ENCODE results near the gene SPATA21.

The SPATA21 gene

GRCh38 chr1:16376971-16377370, 60.3 kb downstream of the SPATA21 start:
- TF ChIP-seq REST (IDR thresholded peaks at IDR 0.05; ENCODE audit: insufficient read depth in 1 of 2, low read depth in 2 of 2, low read length in 2 of 2) (no peak), TAF1 (IDR thresholded peaks at IDR 0.05; ENCODE audit: borderline replicate concordance, insufficient read depth, low read length) (no peak), SIN3A (IDR thresholded peaks at IDR 0.05; ENCODE audit: borderline replicate concordance, insufficient read depth, low read length) (no peak), POLR2AphosphoS5 (IDR thresholded peaks at IDR 0.05; ENCODE audit: low read depth, low read length) (no peak), FOXP2 (optimal IDR thresholded peaks at IDR 0.05; ENCODE audit: borderline replicate concordance, extremely low read depth, extremely low read length, insufficient read depth) (no peak)

- TF ChIP-seq FOXP2 (optimal IDR thresholded peaks at IDR 0.05; ENCODE audit: borderline replicate concordance, extremely low read depth, extremely low read length, insufficient read depth) (no peak), POLR2AphosphoS5 (IDR thresholded peaks at IDR 0.05; ENCODE audit: low read depth, low read length) (no peak), REST (IDR thresholded peaks at IDR 0.05; ENCODE audit: insufficient read depth in 1 of 2, low read depth in 2 of 2, low read length in 2 of 2) (no peak), SIN3A (IDR thresholded peaks at IDR 0.05; ENCODE audit: borderline replicate concordance, insufficient read depth, low read length) (no peak), TAF1 (IDR thresholded peaks at IDR 0.05; ENCODE audit: borderline replicate concordance, insufficient read depth, low read length) (no peak)
Measured at GRCh38 chr1:16375521-16376340, 61.5 kb downstream of the SPATA21 start.

GRCh38 chr1:16374266-16374665, 63.0 kb downstream of the SPATA21 start:
- TF ChIP-seq REST (IDR thresholded peaks at IDR 0.05; ENCODE audit: insufficient read depth in 1 of 2, low read depth in 2 of 2, low read length in 2 of 2) (no peak), SIN3A (IDR thresholded peaks at IDR 0.05; ENCODE audit: borderline replicate concordance, insufficient read depth, low read length) (no peak), FOXP2 (optimal IDR thresholded peaks at IDR 0.05; ENCODE audit: borderline replicate concordance, extremely low read depth, extremely low read length, insufficient read depth) (no peak), POLR2AphosphoS5 (IDR thresholded peaks at IDR 0.05; ENCODE audit: low read depth, low read length) (no peak), TAF1 (IDR thresholded peaks at IDR 0.05; ENCODE audit: borderline replicate concordance, insufficient read depth, low read length) (no peak)

GRCh38 chr1:16372535-16373285, 64.5 kb downstream of the SPATA21 start:
- no peak for TF ChIP-seq POLR2AphosphoS5 (IDR thresholded peaks at IDR 0.05; ENCODE audit: low read depth, low read length)
- TF ChIP-seq FOXP2 (optimal IDR thresholded peaks at IDR 0.05; ENCODE audit: borderline replicate concordance, extremely low read depth, extremely low read length, insufficient read depth), result no peak
- no peak for TF ChIP-seq TAF1 (IDR thresholded peaks at IDR 0.05; ENCODE audit: borderline replicate concordance, insufficient read depth, low read length)
- TF ChIP-seq REST (IDR thresholded peaks at IDR 0.05; ENCODE audit: insufficient read depth in 1 of 2, low read depth in 2 of 2, low read length in 2 of 2), result no peak
- no peak for TF ChIP-seq SIN3A (IDR thresholded peaks at IDR 0.05; ENCODE audit: borderline replicate concordance, insufficient read depth, low read length)

All from PFSK-1 (cell line).